Transverse colon (tissue), 4 donors: ENCODE data around the gene MATN1.

Experiments
- POLR2AphosphoS5 ChIP-seq, 3 donors: sonication (generic); formaldehyde crosslinking; IDR thresholded peaks; one replicate each; pipeline ENCODE4 v1.6.1; 2016; ENCODE audit warnings: antibody characterized with exemption in 3 of 3
- TF ChIP-seq, protein P1 (sequence below), 5 experiments: fragments of 200-600 bp in 3 of 5; fragments of 450-650 bp in 2 of 5; sonication (generic) in 3 of 5; IDR thresholded peaks; 1 replicate in 2 of 5; 2 replicates in 3 of 5; pipeline ENCODE4 v1.5.1; 2016 to 2017; ENCODE audit warnings: antibody characterized with exemption in 5 of 5, inconsistent platforms in 3 of 5, mild to moderate bottlenecking in 2 of 5, moderate library complexity in 1 of 5

DNA sequence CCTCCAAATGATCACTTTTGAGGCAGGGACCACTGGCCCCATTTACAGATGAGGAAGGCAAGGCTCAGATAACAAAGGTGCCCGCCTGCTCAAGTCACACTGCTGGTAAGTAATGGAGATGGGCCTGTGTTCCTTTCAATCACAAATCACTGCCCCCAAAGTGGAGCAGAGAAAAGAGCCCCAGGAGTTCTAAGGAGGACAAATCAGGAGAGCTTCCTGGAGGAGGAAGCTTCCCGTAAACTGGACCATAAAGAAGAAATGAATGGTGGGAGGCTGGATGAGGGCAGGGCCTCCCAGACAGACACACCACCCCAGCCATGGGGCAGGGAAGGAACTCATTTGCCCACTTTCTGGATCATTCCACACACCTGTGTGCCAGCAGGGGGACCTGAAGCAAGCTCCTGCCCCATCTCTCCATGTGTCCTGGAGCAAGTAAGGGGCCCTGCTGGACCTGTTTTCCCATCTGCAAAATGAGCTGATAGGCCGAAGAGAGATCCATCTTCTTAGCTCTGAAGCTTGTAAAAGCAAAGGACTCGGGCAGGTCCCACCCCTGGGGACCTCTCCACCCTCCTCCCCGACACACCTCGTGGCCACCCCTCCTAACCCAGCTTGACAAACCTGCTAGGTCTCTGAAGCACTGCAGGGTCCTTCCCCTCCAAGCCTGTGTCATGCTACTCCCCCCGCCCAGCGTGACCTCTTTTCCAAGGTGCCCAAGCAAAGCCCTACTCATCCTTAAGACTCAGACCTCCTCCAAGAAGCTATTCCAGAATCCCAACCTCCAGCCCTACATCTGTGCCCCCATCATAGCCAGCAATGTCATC is 28.7 kb upstream of the MATN1 start:
- TF ChIP-seq, protein P1, sequence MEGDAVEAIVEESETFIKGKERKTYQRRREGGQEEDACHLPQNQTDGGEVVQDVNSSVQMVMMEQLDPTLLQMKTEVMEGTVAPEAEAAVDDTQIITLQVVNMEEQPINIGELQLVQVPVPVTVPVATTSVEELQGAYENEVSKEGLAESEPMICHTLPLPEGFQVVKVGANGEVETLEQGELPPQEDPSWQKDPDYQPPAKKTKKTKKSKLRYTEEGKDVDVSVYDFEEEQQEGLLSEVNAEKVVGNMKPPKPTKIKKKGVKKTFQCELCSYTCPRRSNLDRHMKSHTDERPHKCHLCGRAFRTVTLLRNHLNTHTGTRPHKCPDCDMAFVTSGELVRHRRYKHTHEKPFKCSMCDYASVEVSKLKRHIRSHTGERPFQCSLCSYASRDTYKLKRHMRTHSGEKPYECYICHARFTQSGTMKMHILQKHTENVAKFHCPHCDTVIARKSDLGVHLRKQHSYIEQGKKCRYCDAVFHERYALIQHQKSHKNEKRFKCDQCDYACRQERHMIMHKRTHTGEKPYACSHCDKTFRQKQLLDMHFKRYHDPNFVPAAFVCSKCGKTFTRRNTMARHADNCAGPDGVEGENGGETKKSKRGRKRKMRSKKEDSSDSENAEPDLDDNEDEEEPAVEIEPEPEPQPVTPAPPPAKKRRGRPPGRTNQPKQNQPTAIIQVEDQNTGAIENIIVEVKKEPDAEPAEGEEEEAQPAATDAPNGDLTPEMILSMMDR (IDR thresholded peaks at IDR 0.05), result no peak
- no peak for TF ChIP-seq POLR2AphosphoS5 (IDR thresholded peaks at IDR 0.05)
